GM15510 (cell line): Measurements from ENCODE around the gene EFTUD2.

Experiments
- POLR2A ChIP-seq: IDR thresholded peaks from 3 replicates; pipeline ENCODE4 v1.6.1; 2011; ENCODE audit warnings: borderline replicate concordance; ENCODE audit not compliant: insufficient read length; ENCODE audit errors: extremely low read depth

The EFTUD2 gene

GRCh38 chr17:44887971-44888954, 11.0 kb downstream of the EFTUD2 start:
- no peak for TF ChIP-seq POLR2A

GRCh38 chr17:44887016-44887415, 12.2 kb downstream of the EFTUD2 start:
- TF ChIP-seq POLR2A, result no peak

DNA sequence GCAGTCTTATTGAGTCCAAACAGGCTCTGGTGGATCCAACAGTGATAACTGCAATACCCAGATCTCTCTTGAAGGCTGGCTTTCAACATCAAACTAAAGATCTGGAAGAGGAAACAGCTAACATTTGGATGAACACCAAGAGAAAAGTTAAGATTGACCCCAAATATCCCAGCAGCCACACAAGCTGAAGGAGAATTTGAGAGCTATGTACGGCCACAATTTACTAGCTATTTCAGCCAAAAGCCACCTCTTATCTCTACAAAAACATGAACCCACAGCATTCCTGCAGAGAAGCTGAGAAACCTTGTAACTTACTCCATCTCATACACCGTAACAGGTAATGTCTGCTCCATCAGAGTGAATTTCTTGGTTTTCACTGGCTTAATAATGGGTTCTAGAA, 14.3 kb downstream of the EFTUD2 start:
- no peak for TF ChIP-seq POLR2A

DNA sequence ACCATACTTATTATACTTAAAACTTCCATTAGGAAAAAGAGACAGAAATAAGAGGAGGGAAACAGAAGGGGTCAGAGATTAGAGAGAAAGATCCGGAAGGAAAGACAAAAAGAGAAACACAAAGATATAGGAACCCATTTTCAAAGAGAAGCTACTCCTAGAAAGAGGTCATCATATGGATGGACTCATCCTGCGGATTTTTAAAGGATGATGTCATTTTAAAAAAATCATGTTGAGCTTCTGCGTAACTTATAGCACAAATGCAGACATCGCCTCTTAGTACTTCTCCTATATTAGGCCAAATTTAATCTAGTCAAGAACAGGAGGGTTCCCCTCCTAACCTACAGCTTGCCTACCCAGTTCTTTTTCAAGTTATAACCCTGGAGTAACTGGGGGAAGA, 18.1 kb downstream of the EFTUD2 start:
- no peak for TF ChIP-seq POLR2A

DNA sequence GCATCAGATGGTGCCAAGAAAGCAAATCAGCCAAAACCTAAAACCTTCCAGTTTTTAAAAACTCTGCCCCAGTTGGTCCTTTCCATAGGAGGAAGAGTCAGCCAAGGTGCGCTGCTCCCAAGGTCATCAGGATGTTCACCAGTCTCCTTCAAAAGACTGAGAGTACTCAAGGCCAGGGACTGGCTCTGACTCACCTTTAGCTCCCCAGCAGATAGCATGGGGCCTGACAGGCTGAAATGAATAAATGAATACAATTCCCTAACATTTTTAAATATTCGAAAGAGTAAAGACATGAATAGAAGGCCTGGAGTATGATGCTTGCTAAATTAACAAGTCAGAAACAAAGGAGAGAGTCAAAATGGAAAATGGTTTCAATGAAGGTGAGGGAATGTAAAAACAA, 19.2 kb downstream of the EFTUD2 start:
- no peak for TF ChIP-seq POLR2A

DNA sequence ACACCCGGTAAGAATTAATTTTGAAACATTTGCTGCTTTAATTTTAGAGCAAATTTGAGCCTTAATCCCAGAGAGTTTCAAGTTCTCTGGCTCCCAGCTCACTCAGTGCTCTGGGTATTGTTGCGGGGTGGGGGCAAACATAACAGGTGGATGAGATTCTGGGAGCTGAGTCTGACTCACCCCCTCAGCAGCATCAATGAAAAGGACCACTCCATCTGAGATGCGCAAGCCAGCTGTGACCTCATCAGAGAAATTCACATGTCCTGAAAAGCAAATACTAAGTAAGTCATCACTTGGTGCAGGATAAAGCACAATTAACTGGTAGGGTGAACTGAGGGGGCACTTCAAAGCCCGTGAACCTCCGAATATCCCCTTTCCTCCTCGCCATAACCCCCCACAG, 19.9 kb downstream of the EFTUD2 start:
- no peak for TF ChIP-seq POLR2A

- no peak for TF ChIP-seq POLR2A
Measured at GRCh38 chr17:44878627-44879221, 20.5 kb downstream of the EFTUD2 start.

- TF ChIP-seq POLR2A, result no peak
Measured at GRCh38 chr17:44877121-44877520, 22.1 kb downstream of the EFTUD2 start.

- TF ChIP-seq POLR2A, result no peak
Measured at GRCh38 chr17:44875761-44876160, 23.5 kb downstream of the EFTUD2 start.

GRCh38 chr17:44872131-44872768, 27.0 kb downstream of the EFTUD2 start:
- no peak for TF ChIP-seq POLR2A

- TF ChIP-seq POLR2A, result no peak
Measured at GRCh38 chr17:44871556-44871955, 27.7 kb downstream of the EFTUD2 start.

GRCh38 chr17:44867841-44868240, 31.4 kb downstream of the EFTUD2 start:
- no peak for TF ChIP-seq POLR2A

DNA sequence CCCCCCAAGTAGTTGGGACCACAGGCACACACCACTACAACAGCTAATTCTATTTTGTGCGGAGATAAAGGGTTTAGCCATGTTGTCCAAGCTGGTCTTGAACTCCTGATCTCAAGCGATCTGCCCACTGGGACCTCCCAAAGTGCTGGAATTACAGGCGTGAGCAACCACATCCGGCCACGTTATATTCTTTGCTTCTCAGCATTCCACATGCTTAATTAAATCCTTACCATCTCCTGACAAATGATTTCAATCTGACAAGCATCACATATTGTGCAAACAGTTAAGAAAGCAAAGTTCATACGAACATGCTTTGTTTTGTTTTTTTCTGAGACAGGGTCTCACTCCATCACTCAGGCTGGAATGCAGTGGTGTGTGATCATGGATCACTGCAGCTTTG, 33.3 kb downstream of the EFTUD2 start:
- no peak for TF ChIP-seq POLR2A

- no peak for TF ChIP-seq POLR2A
Measured at GRCh38 chr17:44865231-44865660, 34.0 kb downstream of the EFTUD2 start.

- TF ChIP-seq POLR2A, result no peak
Measured at GRCh38 chr17:44864831-44865230, 34.4 kb downstream of the EFTUD2 start.
